NCI-H82 treated with DMSO at 0.1 percent for 48 hours (cell line): ENCODE data around the gene TMEM235.
A peak's percentile ranks its signal among the peaks of the same experiment; 100 is the strongest.

ENCODE experiments used
- DNase-seq: peaks from one replicate; lab custom pipeline; 2025; ENCODE audit not compliant: unreplicated experiment; lab: John Stamatoyannopoulos, UW

TMEM235 gene

DNA sequence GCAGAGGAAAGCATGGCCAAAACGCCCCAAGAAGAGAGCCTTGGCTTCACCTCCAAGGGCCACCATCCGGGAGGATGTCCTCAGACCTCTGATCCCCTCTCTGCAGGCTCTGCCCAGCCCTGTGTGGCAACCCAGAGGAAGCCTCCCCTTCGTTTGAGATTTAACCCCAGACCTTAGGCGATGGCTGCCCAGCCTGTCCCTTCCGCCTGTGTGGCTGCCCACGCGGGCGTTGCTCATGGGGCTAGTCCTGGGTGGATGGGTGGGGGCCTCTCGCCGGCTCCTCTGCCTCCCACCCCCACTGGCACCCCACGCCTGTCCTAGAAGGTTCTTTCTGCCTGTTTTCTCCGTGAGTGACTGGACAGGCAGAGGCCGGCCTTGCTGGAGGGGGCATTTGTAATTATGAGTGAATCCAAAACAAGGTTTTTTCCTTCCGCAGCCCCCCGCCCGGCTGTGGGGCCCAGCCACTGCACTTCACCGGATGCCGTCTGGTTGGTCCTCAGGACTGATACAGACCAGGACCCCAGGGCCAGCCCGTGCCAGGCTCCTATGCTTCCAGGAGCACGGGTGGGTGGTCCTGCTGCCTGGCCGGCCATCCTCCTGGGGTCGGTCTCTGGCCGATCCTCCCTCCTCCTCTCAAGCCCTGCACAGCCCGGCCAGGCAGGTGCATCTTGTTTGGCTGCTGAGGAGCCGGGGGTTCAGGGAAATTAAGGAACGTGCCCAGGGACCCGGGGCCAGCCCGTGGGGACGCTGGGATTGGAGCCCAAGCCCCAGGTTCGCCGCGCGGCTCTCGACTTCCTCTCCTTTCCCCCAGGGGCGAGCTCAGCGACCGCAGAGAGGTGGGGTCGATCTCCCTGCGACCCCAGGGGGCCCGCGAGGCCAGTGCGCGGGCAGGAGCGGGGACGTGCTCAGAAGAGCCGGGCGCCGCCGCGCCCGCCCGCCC is at the start of gene TMEM235:
Gene TMEM235 (plus strand): TSS at position 636 of the 940 bp plus-strand sequence. CDS start 393 bp downstream, outside the sequence.
- DNase-seq = no peak

DNA sequence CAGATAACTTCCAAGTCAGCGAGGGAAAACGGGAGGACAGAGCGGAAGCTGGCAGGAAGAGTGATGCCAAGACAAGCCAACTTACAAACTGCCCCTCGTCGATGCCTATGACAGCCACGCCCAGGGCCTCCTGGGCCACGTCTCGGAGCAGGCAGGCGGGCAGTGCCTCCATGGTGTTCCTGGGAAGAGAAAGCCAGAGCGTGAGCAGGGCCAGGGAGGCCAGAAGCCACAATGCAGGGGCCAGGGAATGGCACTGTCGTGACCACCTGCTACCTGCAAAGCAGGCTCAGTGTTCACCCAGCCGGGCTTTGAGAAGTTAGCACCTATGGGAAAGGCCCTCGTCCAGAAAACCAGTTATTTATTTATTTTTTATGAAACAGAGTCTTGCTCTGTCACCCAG is 48.9 kb upstream of the TMEM235 start:
- DNase-seq = no peak

DNA sequence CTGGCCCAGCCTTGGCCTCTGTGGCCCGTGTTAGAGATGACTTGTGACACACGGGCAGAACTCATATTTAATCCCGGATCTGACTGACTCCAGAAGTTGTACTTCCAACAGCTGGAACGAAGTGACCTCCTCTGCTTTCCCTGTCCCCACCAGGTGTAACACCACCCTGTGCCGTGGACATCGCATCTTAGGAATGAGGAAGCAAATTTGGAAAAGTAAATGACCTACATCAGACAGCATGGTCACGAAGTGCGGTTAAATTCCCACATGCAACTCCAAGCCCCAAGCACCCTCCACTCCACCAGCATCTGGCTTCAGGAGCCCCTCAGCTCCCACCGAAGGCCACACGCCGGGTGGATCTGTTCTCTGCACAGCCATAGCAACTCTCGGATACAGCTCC is 47.5 kb upstream of the TMEM235 start:
- no peak for DNase-seq

DNA sequence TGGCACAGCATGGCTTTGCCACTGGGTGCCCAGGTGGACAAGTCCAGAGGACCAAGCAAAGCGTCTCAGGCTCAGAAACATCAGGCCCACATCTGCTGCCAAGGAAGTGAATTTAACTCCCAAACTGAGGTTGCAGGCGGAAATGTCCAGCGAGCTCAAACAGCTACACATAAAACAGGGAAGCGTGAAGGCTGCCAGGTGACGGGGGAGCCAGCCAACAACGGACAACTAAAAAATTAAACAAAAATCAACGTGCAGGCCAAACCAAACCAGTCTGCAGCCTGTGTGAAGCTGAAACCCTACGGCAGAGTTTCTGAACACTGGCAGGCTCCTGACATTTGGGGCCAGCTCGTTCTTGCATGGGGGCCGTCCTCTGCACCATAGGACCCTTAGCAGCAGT is 47.1 kb upstream of the TMEM235 start:
- no peak for DNase-seq

DNA sequence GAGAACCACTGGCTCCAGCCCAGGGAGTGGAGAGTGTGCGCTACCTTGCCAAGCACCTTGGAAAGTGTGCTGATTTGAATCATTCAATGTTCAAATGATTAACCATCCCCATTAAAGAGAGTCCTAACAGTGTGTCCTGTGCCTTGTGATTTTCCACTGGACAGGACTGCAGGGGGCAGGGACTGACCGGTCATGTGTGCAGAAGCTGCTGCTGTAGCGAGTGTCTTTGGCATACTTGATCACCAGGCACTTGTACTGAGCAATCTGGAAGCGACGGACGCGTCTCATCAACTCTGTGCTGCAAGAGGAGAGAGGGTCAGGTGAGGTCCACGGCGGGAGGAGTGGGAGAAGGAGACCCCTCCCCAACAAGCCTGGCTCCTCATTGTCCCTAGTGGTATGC is 46.6 kb upstream of the TMEM235 start:
- no peak for DNase-seq

DNA sequence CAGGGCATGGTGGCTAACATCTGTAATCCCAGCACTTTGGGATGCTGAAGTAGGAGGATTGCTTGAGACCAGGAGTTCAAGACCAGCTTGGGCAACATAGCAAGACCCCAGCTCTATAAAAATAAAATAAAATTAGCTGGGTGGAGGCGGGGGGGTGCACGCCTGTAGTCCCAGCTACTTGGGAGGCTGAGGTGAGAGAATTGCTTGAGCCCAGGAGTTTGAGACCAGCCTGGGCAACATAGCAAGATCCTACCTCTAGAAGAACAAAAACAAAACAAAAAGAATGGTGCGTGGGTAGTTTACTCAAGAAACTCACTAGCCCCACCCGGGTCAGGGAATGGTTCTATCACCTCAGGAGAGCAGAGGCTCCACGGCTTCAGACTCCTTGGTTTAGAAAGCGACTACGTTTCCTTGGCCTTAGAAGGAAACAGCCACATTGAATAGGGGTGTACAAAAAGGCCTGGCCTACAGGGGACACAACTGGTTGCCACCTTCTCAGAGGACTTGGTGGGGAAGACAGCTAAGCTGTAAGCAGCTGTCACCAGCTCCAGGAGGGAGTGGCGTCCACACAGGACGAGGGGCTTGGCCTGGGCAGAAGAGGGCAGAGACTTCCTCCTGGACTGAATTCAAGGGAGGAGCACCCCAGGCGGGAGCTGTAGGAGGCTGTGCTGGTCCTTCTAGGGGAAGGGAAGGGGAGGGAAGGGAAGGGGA is 45.3 kb upstream of the TMEM235 start:
- no peak for DNase-seq

DNA sequence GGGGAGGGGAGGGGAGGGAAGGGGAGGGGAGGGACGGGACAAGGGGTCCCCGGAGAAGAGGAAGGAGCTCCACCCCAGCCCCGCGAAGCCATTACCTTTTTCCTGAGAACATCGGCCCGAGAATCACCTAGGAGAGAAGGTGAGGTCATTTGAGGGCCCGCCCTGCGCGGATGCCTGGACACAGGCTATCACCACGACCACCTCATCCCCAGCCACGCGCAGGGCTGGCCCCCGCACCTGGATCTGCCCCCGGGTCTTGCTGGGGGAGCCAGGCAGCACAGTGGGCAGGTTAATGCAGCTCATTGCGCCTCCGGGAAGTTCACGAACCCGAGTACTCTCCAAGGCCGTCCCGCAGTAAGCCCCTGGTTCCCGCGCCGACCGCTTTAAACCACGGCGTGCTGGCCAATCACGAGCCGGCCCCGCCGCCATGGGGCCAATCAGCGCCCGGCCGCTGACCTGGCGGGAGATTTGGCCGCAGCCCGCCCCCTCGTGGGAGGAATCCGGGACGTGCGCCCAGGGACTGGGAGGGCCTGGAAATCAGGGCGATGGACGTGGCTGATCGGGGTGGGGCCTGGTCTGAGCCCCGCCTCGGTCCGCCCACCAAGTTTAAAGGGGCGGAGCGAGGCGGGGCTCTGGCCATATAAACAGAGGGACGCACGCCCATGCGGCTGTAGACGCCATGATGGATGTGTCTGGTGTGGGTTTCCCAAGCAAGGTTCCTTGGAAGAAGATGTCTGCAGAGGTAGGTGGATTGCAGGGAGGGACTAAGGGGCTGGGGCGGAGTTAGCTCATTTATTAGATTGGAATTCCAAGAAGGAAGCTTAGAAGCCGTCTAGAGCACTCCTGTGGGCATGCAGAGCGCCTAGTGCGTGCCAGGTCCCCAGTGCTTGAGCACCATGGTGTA is 44.5 kb upstream of the TMEM235 start, which contains the start of the genes AFMID and TK1:
Gene AFMID (plus strand): TSS at position 671 of the 904 bp plus-strand sequence. CDS start 9 bp downstream, at position 680.
Gene TK1 (minus strand): TSS at position 361 of the 904 bp plus-strand sequence. CDS start 58 bp downstream, at position 303.
- peak; percentile 97 for DNase-seq

DNA sequence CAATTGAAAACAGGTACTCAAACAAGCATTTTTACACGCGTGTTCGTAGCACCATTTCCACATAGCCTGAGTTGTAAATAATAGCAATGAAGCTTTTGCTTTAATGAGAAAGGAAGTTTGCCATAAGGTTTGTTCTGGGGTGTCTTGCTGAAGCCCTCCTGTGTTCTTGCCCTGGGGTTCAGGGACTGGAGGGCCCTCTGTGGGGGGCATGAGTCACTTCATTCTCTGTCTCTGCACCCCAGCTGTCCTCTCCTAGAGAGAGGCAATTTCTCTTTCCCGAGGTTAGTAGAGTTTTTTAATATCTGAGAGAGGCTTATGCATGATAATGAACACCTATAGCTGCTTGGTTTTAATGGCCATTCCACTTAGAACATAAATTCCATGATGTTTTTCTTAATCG is 34.7 kb upstream of the TMEM235 start:
- no peak for DNase-seq

DNA sequence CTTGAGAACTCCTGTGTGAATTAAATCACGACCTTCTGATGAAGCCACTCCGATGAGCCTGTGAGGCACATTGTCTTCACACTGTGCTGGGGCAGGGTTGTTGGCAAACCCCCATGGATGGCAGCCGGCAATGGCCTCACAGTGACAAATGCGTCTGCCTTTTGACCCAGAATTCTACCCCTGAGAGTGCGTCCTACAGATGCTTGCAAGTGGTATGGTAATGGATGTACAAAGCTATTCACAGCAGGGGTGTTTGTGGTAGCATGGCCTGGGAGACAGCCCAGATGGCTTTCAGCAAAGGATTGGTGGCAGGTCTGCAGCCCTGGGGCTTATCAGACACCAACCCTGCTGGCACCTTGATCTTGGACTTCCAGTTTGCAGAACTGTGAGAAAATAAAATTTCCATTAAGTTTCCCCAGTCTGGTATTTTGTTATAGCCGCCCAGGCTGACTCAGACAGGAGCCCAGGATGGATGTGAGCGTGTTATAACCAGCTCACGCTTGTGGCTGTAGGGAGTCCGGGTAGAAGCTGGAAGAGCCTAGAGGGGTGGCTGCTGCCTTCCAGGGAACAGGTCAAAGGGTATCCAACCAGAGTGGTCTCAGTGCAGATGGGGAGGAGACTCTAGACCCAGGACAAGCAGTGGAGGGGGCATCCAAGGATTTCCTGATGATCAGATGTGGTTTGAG is 34.1 kb upstream of the TMEM235 start:
- DNase-seq = no peak

DNA sequence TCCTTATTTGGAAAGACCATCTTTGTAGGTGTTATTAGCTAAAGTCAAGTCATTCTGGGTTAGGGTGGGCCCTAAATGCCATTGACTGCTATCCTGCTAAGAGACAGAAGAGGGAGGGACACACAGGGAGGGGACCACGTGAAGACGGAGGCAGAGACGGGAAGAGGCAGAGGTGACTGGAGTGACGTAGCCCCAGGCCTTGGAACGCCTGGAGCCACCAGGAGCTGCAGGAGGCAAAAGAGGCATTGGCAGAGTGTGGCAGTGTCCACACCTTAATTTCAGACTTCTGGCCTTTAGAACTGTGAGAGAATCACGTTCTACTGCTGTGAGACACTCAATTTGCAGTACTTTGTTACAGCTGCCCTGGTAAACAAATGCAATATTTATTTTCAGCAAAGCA is 31.0 kb upstream of the TMEM235 start:
- DNase-seq = no peak

DNA sequence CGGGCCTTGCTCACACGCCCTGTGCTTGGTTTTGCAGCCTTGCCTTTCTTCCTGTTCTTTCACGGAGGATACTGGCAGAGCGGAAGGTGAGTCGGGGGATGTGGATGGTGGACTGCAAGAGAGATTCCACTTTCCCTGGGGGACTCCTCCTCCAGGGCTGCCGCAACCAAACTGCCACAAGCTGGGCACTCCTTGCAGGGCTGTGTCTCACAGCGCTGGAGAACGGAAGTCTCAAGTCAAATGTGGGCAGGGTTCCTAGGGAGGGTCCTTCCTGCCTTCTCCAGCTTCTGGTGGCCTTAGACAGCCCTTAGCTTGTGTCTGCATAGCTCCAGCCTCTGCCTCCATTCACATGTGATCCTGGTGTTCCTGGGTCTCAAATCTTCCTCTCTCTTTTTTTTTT is 28.8 kb upstream of the TMEM235 start:
- no peak for DNase-seq

DNA sequence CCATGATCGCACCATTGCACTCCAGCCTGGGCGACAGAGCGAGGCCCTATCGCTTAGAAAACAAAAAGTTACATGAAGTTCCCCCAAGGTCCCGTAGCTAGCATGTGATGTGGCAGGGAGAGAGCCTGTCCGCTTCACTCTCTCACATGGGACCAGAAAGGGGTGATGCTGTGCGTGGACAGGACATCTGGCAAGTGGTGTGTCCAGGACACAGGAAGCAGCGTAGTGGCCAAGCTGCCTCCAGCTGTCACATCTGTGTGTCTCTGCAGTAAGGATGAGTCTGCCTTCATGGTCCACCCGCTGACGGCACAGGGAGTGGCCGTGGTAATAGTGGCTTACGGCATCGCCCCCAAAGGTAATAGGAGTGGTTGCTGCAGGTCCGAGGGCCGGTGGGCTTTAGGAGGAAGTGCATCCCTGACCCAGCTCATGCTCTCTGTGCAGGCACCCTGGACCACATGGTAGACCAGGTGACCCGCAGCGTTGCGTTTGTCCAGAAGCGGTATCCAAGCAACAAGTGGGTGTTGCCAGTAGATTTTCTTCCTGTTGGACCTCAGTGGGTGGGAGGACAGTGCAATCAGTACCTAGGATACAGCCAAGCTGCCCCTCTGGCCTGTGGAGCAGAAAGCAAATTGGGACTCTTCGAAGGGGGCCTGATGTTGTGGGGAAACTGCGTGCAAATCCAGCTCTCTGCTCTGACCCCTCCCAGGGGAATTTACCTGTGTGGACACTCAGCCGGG is 26.9 kb upstream of the TMEM235 start:
- no peak for DNase-seq

DNA sequence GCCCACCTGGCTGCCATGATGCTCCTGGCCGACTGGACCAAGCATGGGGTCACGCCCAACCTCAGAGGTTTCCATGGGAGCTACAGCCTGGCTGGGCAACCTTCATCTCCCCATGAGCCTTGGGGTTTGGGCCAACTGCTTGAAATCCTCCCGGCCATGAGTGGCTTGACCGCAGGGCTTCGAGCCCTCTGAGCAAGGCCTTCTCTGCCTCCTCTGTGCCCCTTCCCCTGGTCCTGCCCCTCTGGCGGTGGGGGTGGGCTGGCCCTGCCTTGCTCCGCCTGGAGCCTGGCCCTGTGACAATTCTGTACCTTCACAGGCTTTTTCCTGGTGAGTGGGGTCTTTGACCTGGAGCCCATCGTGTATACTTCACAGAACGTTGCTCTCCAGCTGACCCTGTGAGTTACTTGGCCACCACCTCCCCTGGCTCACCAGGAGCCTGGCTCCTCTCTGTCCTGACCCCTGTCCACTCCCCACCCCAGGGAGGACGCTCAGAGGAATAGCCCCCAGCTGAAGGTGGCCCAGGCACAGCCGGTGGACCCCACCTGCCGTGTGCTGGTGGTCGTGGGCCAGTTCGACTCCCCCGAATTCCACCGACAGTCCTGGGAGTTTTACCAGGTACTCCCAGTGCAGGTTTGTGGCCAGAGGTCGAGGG is 26.2 kb upstream of the TMEM235 start:
- DNase-seq = no peak

DNA sequence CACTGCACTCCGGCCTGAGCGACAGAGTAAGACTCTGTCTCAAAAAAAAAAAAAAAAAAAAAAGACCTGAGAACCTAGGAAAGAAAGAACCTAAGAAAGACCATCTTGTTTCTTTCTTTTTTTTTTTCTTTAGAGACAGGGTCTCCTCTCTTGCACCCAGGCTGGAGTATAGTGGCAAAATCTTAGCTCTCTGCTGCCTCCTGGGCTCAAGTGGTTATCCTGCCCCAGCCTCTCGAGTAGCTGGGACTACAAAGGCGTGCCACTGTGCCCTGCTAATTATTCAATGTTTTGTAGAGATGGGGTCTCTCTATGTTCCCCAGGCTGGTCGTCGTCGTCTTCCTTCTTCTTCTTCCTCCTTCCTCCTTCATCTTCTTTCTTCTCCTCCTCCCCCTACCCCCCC is 25.1 kb upstream of the TMEM235 start:
- DNase-seq = no peak

DNA sequence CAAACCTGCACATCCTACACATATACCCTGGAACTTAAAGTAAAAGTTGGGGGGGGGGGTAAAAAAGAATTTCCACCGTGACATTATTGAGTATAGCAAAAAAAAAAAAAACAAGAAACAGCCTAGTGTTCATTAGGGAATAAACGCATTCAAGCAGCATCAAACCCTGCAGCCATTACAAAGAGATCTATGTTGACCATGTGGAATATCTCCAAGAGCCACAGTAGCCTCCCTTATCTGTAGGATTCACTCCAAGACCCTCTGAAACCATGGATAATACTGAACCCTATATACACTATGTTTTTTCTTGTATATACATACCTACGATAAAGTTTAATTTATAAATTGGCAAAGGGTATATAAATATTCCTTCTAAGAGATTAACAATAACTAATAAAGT is 22.9 kb upstream of the TMEM235 start:
- no peak for DNase-seq

DNA sequence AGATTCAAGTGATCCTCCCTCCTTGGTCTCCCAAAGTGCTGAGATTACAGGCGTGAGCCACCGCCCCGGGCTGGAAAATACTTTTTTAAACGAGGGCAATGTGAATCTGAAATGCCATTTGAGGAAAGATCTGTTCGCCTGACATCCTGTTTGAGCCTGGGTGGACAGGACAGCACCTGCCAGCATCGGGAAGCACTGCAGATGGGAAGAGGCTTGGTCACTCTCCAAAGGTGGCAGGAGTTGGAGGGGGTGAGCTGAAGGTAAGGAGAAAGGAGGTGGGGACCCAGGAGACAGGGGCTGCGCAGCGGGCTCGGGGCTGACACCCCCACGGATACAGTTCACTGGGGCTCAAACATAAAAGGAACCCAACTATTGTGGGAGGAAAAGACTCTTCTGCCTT is 21.3 kb upstream of the TMEM235 start:
- no peak for DNase-seq

DNA sequence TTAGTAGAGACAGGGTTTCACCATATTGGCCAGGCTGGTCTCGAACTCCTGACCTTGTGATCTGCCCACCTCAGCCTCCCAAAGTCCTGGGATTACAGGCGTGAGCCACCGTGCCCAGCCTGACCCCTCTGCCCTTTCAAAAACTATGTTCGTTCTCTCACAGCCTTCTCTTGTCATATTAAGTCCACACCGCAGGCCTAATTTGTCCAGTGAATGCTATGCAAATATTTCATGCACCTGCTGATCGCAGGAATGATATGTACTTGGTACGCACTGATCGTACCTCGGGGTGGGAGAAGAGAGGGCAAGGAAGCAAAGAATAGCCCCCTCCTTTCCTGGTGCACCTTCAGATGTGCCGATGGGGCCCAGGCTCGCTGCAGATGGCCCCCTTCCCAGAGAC is 20.4 kb upstream of the TMEM235 start:
- no peak for DNase-seq

DNA sequence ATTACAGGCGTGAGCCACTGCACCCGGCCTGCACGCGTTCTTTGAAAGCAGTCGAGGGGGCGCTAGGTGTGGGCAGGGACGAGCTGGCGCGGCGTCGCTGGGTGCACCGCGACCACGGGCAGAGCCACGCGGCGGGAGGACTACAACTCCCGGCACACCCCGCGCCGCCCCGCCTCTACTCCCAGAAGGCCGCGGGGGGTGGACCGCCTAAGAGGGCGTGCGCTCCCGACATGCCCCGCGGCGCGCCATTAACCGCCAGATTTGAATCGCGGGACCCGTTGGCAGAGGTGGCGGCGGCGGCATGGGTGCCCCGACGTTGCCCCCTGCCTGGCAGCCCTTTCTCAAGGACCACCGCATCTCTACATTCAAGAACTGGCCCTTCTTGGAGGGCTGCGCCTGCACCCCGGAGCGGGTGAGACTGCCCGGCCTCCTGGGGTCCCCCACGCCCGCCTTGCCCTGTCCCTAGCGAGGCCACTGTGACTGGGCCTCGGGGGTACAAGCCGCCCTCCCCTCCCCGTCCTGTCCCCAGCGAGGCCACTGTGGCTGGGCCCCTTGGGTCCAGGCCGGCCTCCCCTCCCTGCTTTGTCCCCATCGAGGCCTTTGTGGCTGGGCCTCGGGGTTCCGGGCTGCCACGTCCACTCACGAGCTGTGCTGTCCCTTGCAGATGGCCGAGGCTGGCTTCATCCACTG is 17.3 kb upstream of the TMEM235 start, which contains the start of gene BIRC5:
Gene BIRC5 (plus strand): TSS at position 238 of the 690 bp plus-strand sequence. CDS start 64 bp downstream, at position 302.
- peak; percentile 79 for DNase-seq

DNA sequence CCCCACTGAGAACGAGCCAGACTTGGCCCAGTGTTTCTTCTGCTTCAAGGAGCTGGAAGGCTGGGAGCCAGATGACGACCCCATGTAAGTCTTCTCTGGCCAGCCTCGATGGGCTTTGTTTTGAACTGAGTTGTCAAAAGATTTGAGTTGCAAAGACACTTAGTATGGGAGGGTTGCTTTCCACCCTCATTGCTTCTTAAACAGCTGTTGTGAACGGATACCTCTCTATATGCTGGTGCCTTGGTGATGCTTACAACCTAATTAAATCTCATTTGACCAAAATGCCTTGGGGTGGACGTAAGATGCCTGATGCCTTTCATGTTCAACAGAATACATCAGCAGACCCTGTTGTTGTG is 16.7 kb upstream of the TMEM235 start:
- DNase-seq = no peak
